AG04450 (cell line): ENCODE data around the gene AK1. TPM values are rescaled to one million over a fixed set of nuclear protein-coding genes. Genes with fewer than 3 reads are reported as not detected.

Source experiments
- CTCF ChIA-PET: fragments of 300-600, 350-600 bp; formaldehyde crosslinking; extraction: SDS; loops from one replicate; lab custom pipeline; 2022; ENCODE audit warnings: antibody characterized with exemption, inconsistent platforms; lab: Charles Lee
- POLR2A ChIA-PET: fragments of 350-600 bp; formaldehyde crosslinking; extraction: SDS; loops from one replicate; lab custom pipeline; 2021; ENCODE audit warnings: antibody characterized with exemption, inconsistent platforms; lab: Yijun Ruan, JAX
- DNase-seq: peaks from one replicate; pipeline ENCODE4 v3.0.0-alpha.2; 2011; ENCODE audit warnings: low read depth, low spot score
- H3K27ac ChIP-seq: one replicate; pipeline ENCODE4 v1.5.1; 2012; ENCODE audit warnings: low read depth, low read length, control low read depth
- H3K27me3 ChIP-seq: one replicate; pipeline ENCODE4 v1.6.0; 2012; ENCODE audit warnings: low read length; ENCODE audit not compliant: control insufficient read depth, insufficient read depth
- H3K4me3 ChIP-seq: 2 replicates; pipeline ENCODE4 v1.5.1; 2011; ENCODE audit warnings: mild to moderate bottlenecking, low read depth, low read length, control low read depth
- H3K9me3 ChIP-seq: 2 replicates; pipeline ENCODE4 v1.5.1; 2012; ENCODE audit warnings: low read length; ENCODE audit not compliant: control insufficient read depth, insufficient read depth
- CTCF ChIP-seq: IDR thresholded peaks from 2 replicates; pipeline ENCODE4 v1.5.1; 2011; ENCODE audit warnings: low read depth, low read length, control low read depth, inconsistent platforms
- polyA plus RNA-seq: library from polyadenylated mRNA; depleted of rRNA; stranded (reverse); fragments of >200 nt; gene quantifications from 2 replicates; pipeline ENCODE4 v1.2.3, GENCODE V29; 2011

AK1 gene
- polyA plus RNA-seq, 1 experiment = 75.9 TPM

GRCh38 chr9:127915801-127916719 is 38.6 kb upstream of the AK1 start:
- Histone ChIP-seq H3K27ac (no peak overlapping the region), H3K27me3 (no peaks in the 10 kb centered on the region), H3K9me3 (no peaks in the 10 kb centered on the region; the same call in 1 of the 2 replicates), H3K4me3 (peak overlapping the region; percentile 80)
- TF ChIP-seq CTCF = no peak
- POLR2A ChIA-PET = interaction anchor here (0.6 to 1.8 kb wide), 6 partner anchors 17 to 354 kb away, joined by 3 to 18 read pairs (median 3); partner anchors contain the start of genes ST6GALNAC6 and TOR2A
- CTCF ChIA-PET = interaction anchor here (0.7 to 1.5 kb wide), 4 partner anchors 131 to 411 kb away, joined by 3 to 5 read pairs (median 3); partner anchors contain the start of gene TOR2A
- no peak for DNase-seq

- TF ChIP-seq CTCF = no peak
- H3K4me3 ChIP-seq = no peak overlapping the region
- POLR2A ChIA-PET = no interaction called here
- CTCF ChIA-PET = interaction anchor here (1.0 to 1.5 kb wide), 2 partner anchors 131 to 180 kb away, joined by 3 read pairs; partner anchors contain the start of gene TOR2A
- DNase-seq = no peak
- no peaks in the 10 kb centered on the region for H3K27me3 ChIP-seq
- H3K9me3 ChIP-seq = no peaks in the 10 kb centered on the region; the same call in 1 of the 2 replicates
- H3K27ac ChIP-seq = no peak overlapping the region
Measured at GRCh38 chr9:127915325-127915752, 37.9 kb upstream of the AK1 start.

- no peak for TF ChIP-seq CTCF
- ChIA-PET POLR2A (interaction anchor here (0.6 to 0.7 kb wide), 2 partner anchors 16 to 24 kb away, joined by 3 to 7 read pairs; no protein-coding TSS in a partner anchor), CTCF (interaction anchor here (1.0 kb wide), 1 partner anchor 44 kb away, joined by 3 read pairs; no protein-coding TSS in a partner anchor)
- H3K9me3 ChIP-seq = no peaks in the 10 kb centered on the region; the same call in 1 of the 2 replicates
- no peak overlapping the region for H3K4me3 ChIP-seq
- DNase-seq = no peak
- H3K27me3 ChIP-seq = no peaks in the 10 kb centered on the region
- H3K27ac ChIP-seq = no peak overlapping the region
Measured at GRCh38 chr9:127913682-127914081, 36.2 kb upstream of the AK1 start.

GRCh38 chr9:127912882-127913281 is 35.4 kb upstream of the AK1 start:
- POLR2A ChIA-PET = no interaction called here
- no peak overlapping the region for H3K4me3 ChIP-seq
- TF ChIP-seq CTCF = no peak
- H3K27ac ChIP-seq = no peak overlapping the region
- CTCF ChIA-PET = interaction anchor here (0.6 to 1.0 kb wide), 2 partner anchors 19 to 43 kb away, joined by 3 to 7 read pairs; no protein-coding TSS in a partner anchor
- DNase-seq = no peak
- H3K9me3 ChIP-seq = no peaks in the 10 kb centered on the region; the same call in 1 of the 2 replicates
- no peaks in the 10 kb centered on the region for H3K27me3 ChIP-seq

- CTCF ChIA-PET = no interaction called here
- TF ChIP-seq CTCF = no peak
- DNase-seq = no peak
- H3K4me3 ChIP-seq = no peak overlapping the region
- POLR2A ChIA-PET = no interaction called here
- no peaks in the 10 kb centered on the region; the same call in 1 of the 2 replicates for H3K9me3 ChIP-seq
- H3K27me3 ChIP-seq = no peaks in the 10 kb centered on the region
- H3K27ac ChIP-seq = no peak overlapping the region
Measured at GRCh38 chr9:127912296-127912695, 34.8 kb upstream of the AK1 start.
